Fibroblast of skin of left quadriceps (primary cell): ENCODE measurements around the gene ATP7A.
A peak's percentile ranks its signal among the peaks of the same experiment; 100 is the strongest.

ENCODE experiments used
- DNase-seq, 2 experiments: peaks; one replicate each; pipeline ENCODE4 v3.0.0-alpha.2; 2013; ENCODE audit warnings: low read depth in 2 of 2

Gene ATP7A

DNA sequence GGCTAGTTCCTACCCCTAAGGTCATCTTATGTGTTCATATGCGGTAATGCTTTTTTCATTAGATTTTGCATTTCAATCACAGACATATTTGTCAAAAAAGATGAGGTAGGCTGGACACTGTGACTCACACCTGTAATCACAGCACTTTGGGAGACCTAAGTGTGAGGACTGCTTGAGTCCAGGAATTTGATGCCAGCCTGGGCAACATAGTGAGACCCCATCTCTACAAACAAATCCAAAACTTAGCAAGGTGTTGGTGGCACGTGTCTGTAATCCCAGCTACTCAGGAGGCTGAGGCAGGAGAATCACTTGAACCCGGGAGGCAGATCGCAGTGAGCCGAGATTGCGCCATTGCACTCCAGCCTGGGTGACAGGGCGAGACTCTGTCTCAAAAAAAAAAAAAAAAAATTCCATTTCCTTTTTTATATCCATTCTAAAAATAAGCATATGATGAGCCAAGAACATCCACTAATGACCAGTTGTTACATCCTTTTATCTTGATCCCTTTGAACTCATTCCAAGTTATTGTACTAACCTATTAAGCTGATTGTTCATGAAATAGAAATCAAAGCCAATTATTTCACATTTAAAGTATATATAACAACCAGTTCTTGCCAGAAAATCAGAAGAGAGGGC lies 35.5 kb downstream of the ATP7A start:
- DNase-seq = no peak

DNA sequence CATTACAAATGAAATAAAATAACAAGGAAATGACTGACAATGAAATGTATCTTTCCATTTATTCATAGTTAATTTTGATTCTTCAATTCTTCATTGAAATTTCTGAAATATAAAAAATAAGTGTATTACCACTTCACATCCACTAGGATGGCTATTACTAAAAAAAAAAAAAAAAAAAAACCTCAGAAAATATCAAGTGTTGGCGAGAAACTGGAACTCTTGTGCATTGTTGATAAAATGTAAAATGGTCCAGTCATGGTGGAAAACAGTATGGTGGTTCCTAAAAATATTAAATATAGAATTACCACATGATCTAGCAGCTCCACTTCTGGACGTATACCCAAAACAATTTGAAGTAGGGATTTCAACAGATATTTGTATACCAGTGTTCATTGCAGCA lies 36.1 kb downstream of the ATP7A start:
- DNase-seq = no peak

DNA sequence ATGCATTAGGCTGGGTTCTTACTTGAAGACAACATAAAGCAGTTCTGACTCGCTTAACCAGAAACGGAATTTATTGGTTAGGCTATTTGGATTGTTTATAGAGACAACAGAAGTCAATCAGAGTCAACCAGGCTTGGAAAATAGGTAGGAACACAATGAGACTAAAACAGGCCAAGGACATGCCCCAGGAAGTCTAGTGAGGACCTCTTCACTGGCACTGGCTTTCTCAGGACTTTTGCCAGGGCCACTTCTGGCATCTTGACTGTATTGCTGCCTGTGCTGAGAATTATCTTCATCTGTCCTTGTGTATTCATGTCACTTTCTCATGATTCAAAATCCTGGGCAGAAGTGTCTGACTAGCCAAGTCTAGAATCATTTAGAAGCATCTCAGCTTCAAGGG lies 39.3 kb downstream of the ATP7A start:
- no peak for DNase-seq

DNA sequence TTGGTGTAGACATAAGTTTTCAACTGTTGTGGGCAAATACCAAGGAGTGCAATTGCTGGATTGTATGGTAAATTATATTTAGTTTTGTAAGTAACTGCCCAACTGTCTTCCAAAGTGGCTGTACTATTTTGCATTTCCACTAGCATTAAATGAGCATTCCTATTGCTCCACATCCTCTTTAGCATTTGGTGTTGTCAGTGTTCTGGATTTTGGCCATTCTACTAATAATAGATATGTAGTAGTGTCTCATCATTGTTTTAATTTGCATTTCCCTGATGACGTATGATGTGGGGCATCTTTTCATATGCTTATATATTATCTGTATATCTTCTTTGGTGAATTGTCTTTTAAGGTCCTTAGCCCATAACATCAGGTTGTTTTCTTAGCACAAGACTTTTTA lies 41.7 kb downstream of the ATP7A start:
- no peak for DNase-seq

DNA sequence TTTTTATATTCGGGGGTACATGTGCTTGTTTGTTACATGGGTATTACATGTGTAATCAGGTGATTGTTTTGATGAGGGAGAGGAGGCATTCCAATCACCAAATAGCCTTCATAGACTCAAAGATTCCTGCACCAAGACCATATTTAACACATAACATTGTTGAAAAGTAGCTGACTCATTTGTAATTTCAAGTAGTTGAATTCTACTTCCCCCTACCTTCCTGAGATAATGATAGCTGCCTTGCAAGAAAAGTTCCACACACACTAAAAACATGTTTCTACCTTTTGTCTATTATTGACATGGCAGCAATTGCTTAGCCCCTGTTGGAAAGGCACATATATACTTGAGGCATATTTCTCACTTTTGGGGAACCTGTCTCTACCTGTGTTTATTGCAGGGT lies 42.8 kb downstream of the ATP7A start:
- no peak for DNase-seq

DNA sequence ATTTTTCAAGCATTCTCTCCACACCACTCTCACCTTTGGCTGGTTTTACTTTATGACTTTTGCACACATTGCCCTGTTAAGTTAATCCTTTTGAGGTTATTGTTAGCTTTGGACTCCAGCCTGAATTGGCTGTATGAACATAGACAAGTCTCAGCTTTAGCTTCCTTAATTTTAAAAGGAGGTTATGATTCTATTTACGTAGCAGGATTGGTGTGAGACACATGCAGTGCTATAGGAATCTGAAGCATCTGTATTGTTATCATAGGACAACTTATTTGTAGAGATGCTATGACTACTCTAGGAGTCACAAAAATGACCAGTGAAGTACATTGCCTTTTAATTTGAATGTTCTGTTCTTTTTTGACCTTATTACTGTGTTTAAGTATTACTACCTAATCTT lies 43.2 kb downstream of the ATP7A start:
- no peak for DNase-seq

DNA sequence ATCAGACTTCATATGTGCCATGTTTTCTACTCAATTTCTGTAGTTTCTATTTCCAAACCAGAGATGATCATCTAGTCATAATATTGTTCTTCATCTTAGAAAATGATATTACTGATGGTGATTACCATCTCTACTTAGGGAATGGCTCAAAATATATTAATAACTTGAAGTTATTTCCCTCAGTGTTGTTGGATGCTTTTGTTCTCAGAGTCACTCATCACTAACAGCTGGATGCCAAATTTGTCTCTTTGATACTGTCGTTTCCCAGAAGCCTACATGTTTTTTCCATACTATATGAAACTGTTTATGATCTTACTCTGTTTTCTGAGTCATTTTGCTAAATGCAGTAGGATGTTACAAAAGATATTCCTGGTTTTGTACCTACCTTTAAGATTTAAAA lies 50.1 kb downstream of the ATP7A start:
- DNase-seq = no peak

DNA sequence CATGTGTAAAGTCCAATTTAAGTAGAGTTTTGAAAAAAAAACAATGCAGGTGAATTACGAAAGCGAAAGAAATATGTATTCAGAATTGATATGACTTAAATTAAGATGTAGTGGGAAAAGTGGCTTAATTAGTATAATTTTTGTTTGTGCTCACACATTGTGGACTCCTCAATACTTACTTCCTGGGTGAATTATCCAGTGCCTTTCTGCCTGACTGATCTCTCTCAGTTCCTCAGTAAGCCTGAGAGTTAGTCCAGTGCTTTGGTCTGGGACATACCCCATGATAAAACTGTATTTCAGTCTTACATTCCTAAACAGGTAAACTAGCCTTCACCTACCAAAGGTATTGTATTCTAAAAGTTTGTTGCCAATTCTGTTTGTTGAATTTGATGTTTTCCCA lies 50.6 kb downstream of the ATP7A start:
- DNase-seq = no peak

DNA sequence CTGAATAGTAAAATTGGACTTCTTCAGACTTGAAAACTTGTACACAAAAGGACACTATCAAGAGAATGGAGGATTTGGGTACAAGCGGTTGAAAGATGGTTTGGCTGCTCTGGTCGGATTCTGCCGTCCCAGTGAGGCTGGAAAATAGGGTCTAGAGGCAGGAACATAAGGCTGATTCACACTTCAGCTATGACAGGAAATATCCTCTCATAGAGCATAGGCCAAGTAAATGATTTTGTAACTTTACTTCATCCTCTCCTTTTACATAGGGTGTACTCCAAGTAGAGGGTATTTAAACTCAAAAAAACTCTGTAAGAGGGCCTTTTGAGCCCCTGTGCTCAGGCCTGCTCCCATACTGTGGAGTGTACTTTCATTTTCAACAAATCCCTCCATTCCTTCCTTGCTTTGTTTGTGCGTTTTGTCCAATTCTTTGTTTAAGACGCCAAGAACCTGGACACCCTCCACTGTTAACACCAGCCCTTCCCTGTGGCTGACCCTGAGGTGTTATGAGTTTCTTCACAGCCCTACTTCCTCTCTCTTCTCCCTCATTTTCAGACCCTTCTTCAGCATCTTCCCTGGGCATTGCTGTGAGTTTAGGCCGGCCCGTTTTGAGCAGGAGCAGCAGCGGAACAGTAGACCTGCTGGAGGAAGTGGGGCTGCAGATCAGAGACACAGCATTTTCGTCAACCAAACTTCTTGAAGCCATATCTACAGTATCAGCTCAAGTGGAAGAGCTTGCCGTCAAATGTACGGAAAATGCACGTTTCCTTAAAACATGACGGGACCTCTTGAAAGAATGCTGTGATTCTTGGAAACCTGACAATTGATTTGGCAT lies 51.8 kb downstream of the ATP7A start:
- DNase-seq = no peak

DNA sequence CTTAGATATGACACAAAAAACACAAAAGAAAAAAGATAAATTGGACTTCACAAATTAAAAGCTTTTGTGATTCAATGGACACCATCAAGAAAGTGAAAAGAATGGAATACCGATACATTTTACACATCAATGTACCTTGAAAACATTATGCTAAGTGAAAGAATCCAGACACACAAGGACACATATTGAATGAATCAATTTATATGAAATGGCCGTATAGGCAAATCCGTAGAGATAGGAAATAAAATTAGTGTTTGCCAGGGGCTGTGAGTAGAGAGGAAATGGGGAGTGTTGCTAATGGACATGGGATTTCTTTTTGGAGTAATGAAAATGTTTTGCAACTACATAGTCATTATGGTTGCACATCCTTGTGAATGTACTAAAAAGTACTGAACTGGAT lies 55.9 kb downstream of the ATP7A start:
- DNase-seq = no peak

DNA sequence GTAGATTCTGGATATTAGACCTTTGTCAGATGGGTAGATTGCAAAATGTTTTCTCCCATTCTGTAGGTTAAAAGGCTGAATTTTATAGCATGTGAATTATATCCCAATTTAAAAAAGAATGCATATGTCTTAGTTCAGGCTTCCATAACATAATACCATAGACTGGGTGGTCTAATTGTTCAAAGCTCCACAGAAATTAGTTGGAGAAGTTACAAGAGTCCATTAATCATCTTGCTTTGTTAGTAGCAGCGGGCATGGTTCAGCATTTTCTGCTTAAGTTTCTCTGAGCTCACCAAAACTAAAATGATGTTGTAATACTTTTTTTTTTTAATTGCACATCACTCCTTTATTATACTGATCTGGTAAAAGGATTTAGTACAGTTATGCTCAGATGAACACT lies 57.1 kb downstream of the ATP7A start:
- peak; percentile 17 to 36 for DNase-seq

DNA sequence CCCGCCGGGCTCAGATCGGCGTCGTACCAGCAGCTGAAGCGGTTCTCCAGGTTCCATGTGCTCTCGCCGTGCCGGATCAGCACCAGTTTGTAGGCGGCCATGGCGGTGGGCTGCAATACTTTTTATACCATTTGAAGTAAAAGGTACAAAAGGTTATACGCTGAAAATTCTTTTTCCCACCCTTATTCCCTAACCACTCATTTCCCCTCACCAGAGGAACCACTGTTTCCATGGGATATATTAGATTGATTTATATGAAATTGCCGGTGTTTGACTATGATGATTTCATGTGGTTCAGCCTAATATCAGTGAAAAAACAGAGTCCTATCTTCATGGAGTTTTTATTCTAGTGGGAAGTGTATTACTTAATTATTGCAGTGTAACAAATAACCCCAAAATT lies 59.0 kb downstream of the ATP7A start, which contains the start of gene PGAM4:
PGAM4 (minus strand) TSS at position 101 of the 400 bp plus-strand sequence; CDS start at position 101, 0 bp downstream.
- no peak for DNase-seq

DNA sequence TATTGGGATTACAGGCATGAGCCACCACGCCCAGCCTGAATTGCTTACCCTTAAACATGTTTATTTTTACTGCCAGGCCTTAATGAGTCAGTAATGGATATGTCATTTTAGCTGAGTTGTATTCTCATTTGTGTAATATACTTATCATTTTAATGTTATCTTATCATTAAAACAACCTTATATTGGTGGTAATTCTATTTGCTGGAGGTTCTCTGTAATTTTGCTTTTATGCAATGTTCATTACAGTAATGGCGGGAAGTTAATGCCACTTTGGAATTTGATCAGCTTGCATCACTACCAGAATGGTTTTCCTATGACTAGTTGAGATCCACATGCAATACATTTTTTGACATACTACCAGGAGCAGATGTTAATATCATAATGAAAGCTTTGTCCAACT lies 65.3 kb downstream of the ATP7A start:
- DNase-seq = no peak

DNA sequence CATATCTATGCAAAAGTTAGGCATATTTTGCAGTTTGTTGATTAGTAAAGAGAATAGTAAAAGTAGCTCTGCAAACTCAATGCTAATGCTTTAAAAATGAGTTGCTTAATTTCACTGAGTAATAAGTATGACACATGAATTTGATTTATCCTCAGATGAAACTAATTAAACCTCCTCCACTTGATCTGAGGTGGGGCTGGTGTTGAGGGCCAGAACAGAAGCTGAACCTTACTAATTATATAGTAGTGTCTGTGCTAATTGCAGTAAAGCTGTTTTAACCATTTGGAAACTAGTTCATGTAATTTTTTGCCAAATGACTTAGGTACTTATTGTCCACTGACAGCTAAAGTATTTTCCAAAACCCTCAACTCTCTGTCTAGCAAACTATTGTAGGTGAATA lies 66.6 kb downstream of the ATP7A start:
- DNase-seq = no peak

DNA sequence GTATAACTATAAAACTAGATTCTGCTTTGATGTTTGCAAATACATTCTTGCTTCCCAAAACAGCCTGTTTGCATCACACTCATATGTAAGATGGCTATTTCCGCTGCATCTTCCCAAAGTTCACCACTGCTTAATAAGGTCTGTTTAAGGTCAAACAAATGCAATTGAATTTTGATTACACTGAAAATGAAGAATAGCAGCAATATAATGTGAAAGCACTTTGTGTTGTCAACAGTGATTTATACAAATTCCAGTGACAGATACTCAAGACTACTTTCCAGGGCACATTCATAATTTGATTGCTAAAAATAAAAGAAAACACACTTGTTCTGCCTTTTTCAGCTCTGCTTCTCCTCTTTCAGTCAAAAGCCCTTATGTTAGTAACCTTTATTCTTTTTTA lies 67.0 kb downstream of the ATP7A start:
- no peak for DNase-seq

DNA sequence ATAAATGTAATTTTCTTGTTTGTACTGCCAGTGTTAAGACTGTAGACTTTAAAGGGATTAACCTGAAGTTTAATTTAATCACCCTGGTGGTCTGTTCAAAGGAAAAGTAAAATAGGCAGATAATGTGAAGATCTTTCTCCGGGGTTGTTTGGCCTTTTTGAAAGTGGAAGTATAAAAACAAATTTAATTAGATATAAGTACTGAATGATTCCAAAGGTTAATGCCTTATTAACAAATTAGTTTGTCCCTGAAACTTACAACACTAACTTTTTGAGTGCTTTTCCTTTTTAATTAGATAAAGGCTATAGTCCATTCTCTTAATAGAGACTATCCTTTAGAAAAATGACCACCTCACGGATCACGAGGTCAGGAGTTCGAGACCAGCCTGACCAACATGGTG lies 69.4 kb downstream of the ATP7A start:
- no peak for DNase-seq

DNA sequence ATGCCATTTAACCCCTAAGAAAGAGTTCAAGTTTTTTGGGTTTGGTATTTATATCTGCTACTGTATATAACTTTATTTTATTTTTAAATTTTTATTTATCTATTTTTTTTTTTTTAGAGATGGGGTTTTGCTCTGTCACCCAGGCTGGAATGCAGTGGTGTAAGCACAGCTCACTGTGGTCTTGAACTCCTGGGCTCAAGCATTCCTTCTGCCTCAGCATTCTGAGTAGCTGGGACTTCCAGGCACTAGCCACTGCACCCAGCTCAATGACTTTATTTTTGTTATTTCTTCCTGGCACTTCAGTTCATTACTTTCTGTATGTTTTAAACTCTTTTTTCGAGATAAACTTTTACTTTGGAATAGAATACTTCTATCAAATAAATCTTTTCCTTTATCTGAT lies 101.4 kb downstream of the ATP7A start:
- DNase-seq = no peak

DNA sequence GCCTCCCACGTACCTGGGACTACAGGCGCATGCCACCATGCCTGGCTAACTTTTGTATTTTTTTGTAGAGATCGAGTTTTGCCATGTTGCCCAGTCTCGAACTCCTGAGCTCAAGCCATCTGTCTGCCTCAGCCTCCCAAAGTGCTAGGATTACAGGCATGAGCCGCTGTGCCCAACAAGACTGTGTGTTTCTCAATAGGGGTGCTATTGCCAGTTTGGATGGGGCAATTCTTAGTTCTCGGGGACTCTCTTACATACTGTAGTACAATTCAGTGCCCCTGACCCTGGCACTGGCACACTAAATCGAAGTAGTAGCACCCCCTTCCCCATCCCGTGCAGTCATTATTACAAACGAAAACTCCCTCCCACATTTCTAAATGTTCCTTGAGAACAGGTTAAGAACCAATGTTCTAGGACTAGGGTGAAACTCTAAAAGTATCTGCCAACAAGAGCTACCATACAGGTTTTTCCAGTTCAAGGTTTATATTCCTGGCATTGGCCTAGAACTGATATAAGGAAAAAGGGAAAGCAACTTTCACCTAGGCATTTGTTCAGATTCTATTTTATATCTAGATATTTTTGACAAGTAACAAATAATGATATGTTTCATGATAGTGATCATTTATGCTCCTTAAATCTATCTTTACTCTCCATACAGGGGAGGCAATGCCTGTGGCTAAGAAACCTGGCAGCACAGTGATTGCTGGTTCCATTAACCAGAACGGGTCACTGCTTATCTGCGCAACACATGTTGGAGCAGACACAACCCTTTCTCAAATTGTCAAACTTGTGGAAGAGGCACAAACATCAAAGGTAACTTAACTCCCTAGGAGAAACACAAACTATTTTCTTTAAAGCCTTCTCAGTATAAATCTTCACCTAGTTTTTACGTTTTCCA lies 109.3 kb downstream of the ATP7A start:
- DNase-seq = no peak

DNA sequence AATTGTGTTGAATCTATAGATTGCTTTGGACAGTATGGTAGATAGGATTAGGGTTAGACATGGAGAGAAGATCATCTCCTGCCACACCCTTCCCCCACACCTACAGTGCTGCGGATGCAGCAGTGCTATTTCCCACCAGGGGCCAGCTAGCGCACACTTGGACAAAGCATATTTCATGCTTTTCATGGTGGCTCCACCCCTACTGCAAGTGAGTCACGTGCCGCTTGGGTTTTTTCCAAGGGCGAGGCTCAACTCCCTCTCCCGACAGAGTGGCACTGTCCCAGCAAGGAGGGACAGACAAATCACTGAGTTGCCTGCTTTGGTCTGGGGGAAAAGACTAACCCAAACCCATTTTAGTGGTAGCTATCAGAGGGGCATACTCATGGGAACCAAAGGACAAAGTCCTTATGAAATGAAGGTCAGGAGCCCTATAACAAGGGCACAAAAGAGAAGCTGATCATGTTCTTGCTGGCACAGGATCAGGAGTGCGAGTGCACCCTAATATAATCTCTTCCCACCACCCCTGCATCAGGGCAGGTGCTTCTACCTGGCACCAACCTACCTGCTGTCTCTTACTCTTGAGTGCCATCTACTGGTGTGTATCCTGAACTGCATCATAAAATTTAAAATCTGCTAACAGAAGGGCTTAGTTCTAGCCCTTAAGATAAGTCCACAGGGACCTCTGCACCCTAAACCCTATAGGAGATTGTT lies 114.0 kb downstream of the ATP7A start:
- DNase-seq = no peak

DNA sequence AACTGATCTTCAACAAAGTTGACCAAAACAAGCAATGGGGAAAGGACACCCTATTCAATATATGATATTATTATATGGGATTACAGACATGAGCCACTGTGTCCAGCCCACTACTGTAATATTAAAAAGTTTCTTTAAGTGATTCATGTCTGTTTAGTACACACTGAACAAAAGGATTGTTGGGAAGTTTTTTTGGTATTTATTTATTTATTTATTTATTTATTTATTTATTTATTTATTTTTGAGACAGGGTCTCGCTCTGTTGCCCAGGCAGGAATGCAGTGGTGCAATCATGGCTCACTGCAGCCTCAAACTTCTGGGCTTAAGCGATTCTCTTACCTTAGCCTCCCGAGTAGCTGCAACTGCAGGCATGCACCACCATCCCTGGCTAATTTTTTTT lies 117.3 kb downstream of the ATP7A start:
- no peak for DNase-seq

DNA sequence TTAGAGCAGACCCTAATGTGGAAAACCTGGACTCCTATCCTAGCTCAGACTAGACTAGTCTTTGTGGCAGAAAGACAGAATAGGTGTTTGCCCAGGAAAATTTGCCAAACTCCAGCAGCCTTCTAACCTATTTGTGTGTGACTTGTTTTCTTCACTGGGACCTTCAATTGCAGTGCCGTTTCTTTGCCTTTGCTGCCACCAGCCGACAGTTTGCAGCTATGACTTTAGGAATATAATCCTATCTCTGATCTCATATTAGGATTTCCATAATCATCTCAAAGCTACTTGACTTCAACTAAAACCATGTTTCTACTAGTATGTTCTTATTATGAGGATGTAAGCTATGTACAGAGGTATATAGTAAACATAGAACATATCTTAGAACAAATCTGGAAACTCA lies 119.2 kb downstream of the ATP7A start:
- DNase-seq = peak in 1 of 2 experiments; percentile 1

DNA sequence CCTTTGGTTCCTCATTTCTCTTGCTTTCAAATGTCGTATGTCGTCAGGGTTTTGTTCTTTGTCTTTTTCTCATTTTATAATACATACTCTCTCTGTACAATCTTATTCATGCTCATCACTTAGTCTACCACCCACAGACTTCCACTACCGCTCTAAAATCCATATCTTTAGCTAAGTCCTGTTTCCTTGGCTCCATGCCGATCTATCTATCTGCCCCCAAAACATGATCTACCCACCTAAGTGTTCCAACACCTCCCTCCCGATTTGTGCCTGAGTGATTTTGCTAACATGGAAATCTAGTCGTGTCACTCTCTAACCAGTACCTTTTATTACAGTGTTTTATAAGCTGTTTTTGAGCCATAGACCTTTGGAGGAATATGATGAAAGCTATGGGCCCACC lies 124.6 kb downstream of the ATP7A start:
- DNase-seq = no peak
